Measurements from ENCODE around the gene CFAP221. TPM values are rescaled to one million over a fixed set of nuclear protein-coding genes. Genes with fewer than 3 reads are reported as not detected.

Gene CFAP221
- polyA plus RNA-seq, 1 donor (not counting 4 experiments of a cell fraction or from before 2014, with no cell fraction given) = not detected

DNA sequence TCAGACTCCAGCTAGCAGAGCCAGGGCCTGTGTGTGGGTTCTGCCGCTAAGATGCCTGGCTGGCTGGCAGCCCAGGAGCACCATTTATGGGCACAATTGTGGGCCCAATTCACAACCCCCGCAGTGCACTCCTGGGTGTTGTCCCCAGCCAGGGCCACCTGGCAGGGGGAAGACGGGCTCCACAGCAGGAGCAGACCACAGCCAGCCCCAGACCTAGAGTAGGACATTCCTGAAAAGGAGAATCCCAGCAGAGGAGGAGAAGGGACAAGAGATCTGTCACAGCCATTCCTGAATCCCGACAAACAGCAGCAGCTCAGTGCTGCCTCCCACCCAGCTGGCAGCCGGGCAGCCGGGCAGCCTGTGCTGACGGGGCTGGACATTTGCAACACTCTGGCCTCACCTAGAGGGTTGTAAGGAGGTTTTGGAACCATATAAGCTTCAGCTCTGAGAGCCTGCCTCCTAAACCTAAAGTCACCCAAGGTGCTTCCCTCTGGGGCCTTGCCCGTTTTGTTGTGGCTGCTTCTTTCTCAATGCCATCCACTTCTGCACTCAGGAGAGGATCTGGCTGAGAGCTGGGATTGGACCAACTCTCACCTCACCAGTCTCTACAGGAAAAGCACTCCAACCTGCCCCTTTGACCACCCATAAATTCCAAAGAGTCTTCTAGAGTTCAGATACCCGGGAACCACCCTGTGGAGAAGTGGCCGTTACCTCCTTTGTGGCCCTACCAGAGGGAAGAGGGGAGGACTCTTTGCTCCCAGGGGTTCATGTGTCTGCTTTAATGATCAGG lies 130.7 kb downstream of the CFAP221 start:
- no peak overlapping the region for H2AFZ ChIP-seq (ENCODE audit: control insufficient read depth, low read length)
- dilution Hi-C loops (cut with MboI; ENCODE audit: extremely low pct_ligation_motif_present, low sequenced_read_pairs) = no loop called here
- H3K4me2 ChIP-seq (ENCODE audit: control insufficient read depth, extremely low read depth, insufficient read depth, low read depth, low read length) = no peak overlapping the region
- H3K9me1 ChIP-seq (ENCODE audit: control insufficient read depth, extremely low read depth, insufficient read depth, low read length) = no peaks in the 10 kb centered on the region
- H3K79me2 ChIP-seq (ENCODE audit: control insufficient read depth, insufficient read depth, low read length) = peaks cover 8% of the 10 kb centered on the region
- no peaks in the 10 kb centered on the region for H3K9me3 ChIP-seq (ENCODE audit: control insufficient read depth, low read depth, low read length)
- H3K4me3 ChIP-seq (ENCODE audit: control insufficient read depth in 2 of 3, extremely low read depth in 1 of 3, insufficient read depth in 2 of 3, low read depth in 1 of 3, low read length in 3 of 3) = no peak overlapping the region
- DNase-seq (ENCODE audit: low read depth, low spot score) (no peak), FAIRE-seq (no peak)
- no peak overlapping the region for H3K27ac ChIP-seq (ENCODE audit: control insufficient read depth, insufficient read depth, low read length)
- no peaks in the 10 kb centered on the region for H4K20me1 ChIP-seq (ENCODE audit: control insufficient read depth, extremely low read depth, insufficient read depth, low read length)
- H3K27me3 ChIP-seq (ENCODE audit: control insufficient read depth, extremely low read depth, insufficient read depth, low read length) = no peaks in the 10 kb centered on the region
- no peaks in the 10 kb centered on the region for H3K36me3 ChIP-seq (ENCODE audit: control insufficient read depth in 2 of 2, extremely low read depth in 1 of 2, insufficient read depth in 2 of 2, low read length in 2 of 2)
- H3K9ac ChIP-seq (ENCODE audit: control insufficient read depth, extremely low read depth, insufficient read depth, low read length) = no peak overlapping the region
- H3K4me1 ChIP-seq (ENCODE audit: control insufficient read depth, extremely low read depth, insufficient read depth, low read length) = peaks cover 2% of the 10 kb centered on the region
- TF ChIP-seq CTCF (optimal IDR thresholded peaks at IDR 0.05 in 1 of 3, IDR thresholded peaks at IDR 0.05 in 1 of 3, conservative IDR thresholded peaks at IDR 0.05 in 1 of 3; ENCODE audit: extremely low read depth in 1 of 3, insufficient read depth in 2 of 3, low read length in 3 of 3) (no peak), EZH2 (IDR thresholded peaks at IDR 0.05; ENCODE audit: low read length) (no peak)

GRCh38 chr2:119678021-119678656 lies 133.9 kb downstream of the CFAP221 start:
- Histone ChIP-seq H3K4me1 (ENCODE audit: control insufficient read depth, extremely low read depth, insufficient read depth, low read length) (peaks cover 5% of the 10 kb centered on the region), H3K4me3 (ENCODE audit: control insufficient read depth in 2 of 3, extremely low read depth in 1 of 3, insufficient read depth in 2 of 3, low read depth in 1 of 3, low read length in 3 of 3) (no peak overlapping the region), H4K20me1 (ENCODE audit: control insufficient read depth, extremely low read depth, insufficient read depth, low read length) (no peaks in the 10 kb centered on the region), H3K27ac (ENCODE audit: control insufficient read depth, insufficient read depth, low read length) (no peak overlapping the region), H3K9me1 (ENCODE audit: control insufficient read depth, extremely low read depth, insufficient read depth, low read length) (no peaks in the 10 kb centered on the region), H3K36me3 (ENCODE audit: control insufficient read depth in 2 of 2, extremely low read depth in 1 of 2, insufficient read depth in 2 of 2, low read length in 2 of 2) (peaks cover 8 to 9% of the 10 kb centered on the region in 2 experiments), H3K79me2 (ENCODE audit: control insufficient read depth, insufficient read depth, low read length) (peaks cover 16% of the 10 kb centered on the region), H3K9ac (ENCODE audit: control insufficient read depth, extremely low read depth, insufficient read depth, low read length) (no peak overlapping the region), H3K9me3 (ENCODE audit: control insufficient read depth, low read depth, low read length) (no peaks in the 10 kb centered on the region), H3K27me3 (ENCODE audit: control insufficient read depth, extremely low read depth, insufficient read depth, low read length) (no peaks in the 10 kb centered on the region), H2AFZ (ENCODE audit: control insufficient read depth, low read length) (no peak overlapping the region), H3K4me2 (ENCODE audit: control insufficient read depth, extremely low read depth, insufficient read depth, low read depth, low read length) (no peak overlapping the region)
- no peak for DNase-seq (ENCODE audit: low read depth, low spot score)
- no peak for FAIRE-seq
- dilution Hi-C loops (cut with MboI; ENCODE audit: extremely low pct_ligation_motif_present, low sequenced_read_pairs) = no loop called here
- TF ChIP-seq CTCF (optimal IDR thresholded peaks at IDR 0.05 in 1 of 3, IDR thresholded peaks at IDR 0.05 in 1 of 3, conservative IDR thresholded peaks at IDR 0.05 in 1 of 3; ENCODE audit: extremely low read depth in 1 of 3, insufficient read depth in 2 of 3, low read length in 3 of 3) (no peak), EZH2 (IDR thresholded peaks at IDR 0.05; ENCODE audit: low read length) (no peak)

All from keratinocyte (primary cell).